ENCODE results near the gene HS3ST4. TPM values are rescaled to one million over a fixed set of nuclear protein-coding genes. Genes with fewer than 3 reads are reported as not detected.

Gene HS3ST4
- total and polyA plus RNA-seq, 2 of the 4 experiments (the other 2 are of a cell fraction): not detected

DNA sequence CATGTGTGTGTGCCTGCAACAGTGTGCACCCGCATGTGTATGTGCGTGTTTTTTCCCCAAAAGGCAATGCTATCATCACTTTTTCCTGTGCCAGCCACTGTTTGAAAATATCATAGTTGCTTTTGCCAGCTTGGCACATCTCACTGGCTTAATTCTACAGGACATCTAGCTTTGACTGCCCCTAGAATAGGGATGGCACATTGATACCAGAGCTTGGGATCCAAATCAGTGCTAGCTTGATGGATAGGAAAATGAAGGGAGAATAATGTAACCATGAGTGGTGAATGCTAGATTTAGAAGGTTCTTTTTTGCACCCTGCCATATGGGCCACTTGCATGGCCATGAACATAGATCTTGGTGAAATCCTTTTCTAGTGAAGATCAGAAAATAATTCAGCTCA, 72.7 kb downstream of the HS3ST4 start:
- dilution Hi-C loops (cut with HindIII; ENCODE audit: low sequenced_read_pairs, unreplicated experiment) (no loop called here), intact Hi-C loops (cut with micrococcal nuclease) (no loop called here)
- POLR2A ChIA-PET (ENCODE audit: unreplicated experiment): no interaction called here

More for the DNA sequence above, 72.7 kb downstream of the HS3ST4 start:
- Histone ChIP-seq H4K8ac (ENCODE audit: low read depth in 2 of 2, low read length in 2 of 2) (no peak overlapping the region), H2BK5ac (ENCODE audit: low read depth, low read length, poor library complexity, severe bottlenecking) (no peak overlapping the region), H3K27ac (ENCODE audit: insufficient read depth, low read length) (no peak overlapping the region), H3K9me1 (ENCODE audit: insufficient read depth, low read length) (no peaks in the 10 kb centered on the region), H2AFZ (replicated peaks; ENCODE audit: low read length, poor library complexity) (no peak overlapping the region), H2BK15ac (ENCODE audit: low read depth, low read length) (no peak overlapping the region), H3K9me3 (ENCODE audit: control insufficient read depth, insufficient read depth, low read length) (peaks cover 24% of the 10 kb centered on the region), H3K4ac (ENCODE audit: low read depth, low read length) (no peak overlapping the region), H3K4me3 (ENCODE audit: insufficient read depth, low read depth, low read length) (no peak overlapping the region), H4K5ac (ENCODE audit: low read depth, low read length) (no peak overlapping the region), H3K36me3 (ENCODE audit: control insufficient read depth, insufficient read depth, low read length) (no peaks in the 10 kb centered on the region), H4K20me1 (ENCODE audit: insufficient read depth, low read length) (no peaks in the 10 kb centered on the region), H2BK20ac (ENCODE audit: low read depth, low read length) (no peak overlapping the region), H3K4me1 (ENCODE audit: control insufficient read depth, insufficient read depth, low read length) (no peaks in the 10 kb centered on the region), H2BK120ac (ENCODE audit: low read depth, low read length) (no peak overlapping the region), H3K9ac (ENCODE audit: low read depth, low read length) (no peak overlapping the region), H3K56ac (ENCODE audit: extremely low read depth, insufficient read depth, low read length) (no peak overlapping the region), H3K4me2 (ENCODE audit: low read depth, low read length) (no peak overlapping the region), H2AK9ac (replicated peaks; ENCODE audit: low read depth, low read length, poor library complexity) (no peak overlapping the region), H3K27me3 (ENCODE audit: control insufficient read depth, insufficient read depth, low read length) (no peaks in the 10 kb centered on the region), H3K23ac (ENCODE audit: low read depth, low read length) (no peak overlapping the region), H3K18ac (ENCODE audit: low read depth, low read length) (no peak overlapping the region), H4K91ac (ENCODE audit: insufficient read depth, low read depth, low read length) (no peak overlapping the region), H3K79me1 (ENCODE audit: low read depth in 1 of 2, low read length in 2 of 2) (no peaks in the 10 kb centered on the region), H3K14ac (replicated peaks; ENCODE audit: low read depth, low read length) (no peak overlapping the region), H2AK5ac (ENCODE audit: low read depth, low read length) (no peak overlapping the region)
- CTCF ChIA-PET: no interaction called here
- in situ Hi-C loops (cut with MboI; ENCODE audit: low sequenced_read_pairs): no loop called here
- WGBS, 2 experiments (ENCODE audit: extremely low coverage in 2 of 2, insufficient read length in 1 of 2): no CpG with 5 or more reads among the region's 2 CpGs
- TF ChIP-seq MAFK (IDR thresholded peaks at IDR 0.05; ENCODE audit: low read depth, low read length) (no peak), RAD21 (IDR thresholded peaks at IDR 0.05; ENCODE audit: low read length) (no peak), CEBPB (IDR thresholded peaks at IDR 0.05; ENCODE audit: low read depth, low read length) (no peak), RFX5 (IDR thresholded peaks at IDR 0.05; ENCODE audit: low read depth, low read length) (no peak), MXI1 (IDR thresholded peaks at IDR 0.05; ENCODE audit: borderline replicate concordance, low read depth, low read length) (no peak), NFE2L2 (IDR thresholded peaks at IDR 0.05; ENCODE audit: low read depth, low read length) (no peak), MAZ (IDR thresholded peaks at IDR 0.05; ENCODE audit: borderline replicate concordance, low read depth, low read length) (no peak), BHLHE40 (IDR thresholded peaks at IDR 0.05; ENCODE audit: low read depth, low read length) (no peak)
- TF ChIP-seq, protein P1, sequence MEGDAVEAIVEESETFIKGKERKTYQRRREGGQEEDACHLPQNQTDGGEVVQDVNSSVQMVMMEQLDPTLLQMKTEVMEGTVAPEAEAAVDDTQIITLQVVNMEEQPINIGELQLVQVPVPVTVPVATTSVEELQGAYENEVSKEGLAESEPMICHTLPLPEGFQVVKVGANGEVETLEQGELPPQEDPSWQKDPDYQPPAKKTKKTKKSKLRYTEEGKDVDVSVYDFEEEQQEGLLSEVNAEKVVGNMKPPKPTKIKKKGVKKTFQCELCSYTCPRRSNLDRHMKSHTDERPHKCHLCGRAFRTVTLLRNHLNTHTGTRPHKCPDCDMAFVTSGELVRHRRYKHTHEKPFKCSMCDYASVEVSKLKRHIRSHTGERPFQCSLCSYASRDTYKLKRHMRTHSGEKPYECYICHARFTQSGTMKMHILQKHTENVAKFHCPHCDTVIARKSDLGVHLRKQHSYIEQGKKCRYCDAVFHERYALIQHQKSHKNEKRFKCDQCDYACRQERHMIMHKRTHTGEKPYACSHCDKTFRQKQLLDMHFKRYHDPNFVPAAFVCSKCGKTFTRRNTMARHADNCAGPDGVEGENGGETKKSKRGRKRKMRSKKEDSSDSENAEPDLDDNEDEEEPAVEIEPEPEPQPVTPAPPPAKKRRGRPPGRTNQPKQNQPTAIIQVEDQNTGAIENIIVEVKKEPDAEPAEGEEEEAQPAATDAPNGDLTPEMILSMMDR (conservative IDR thresholded peaks at IDR 0.05; ENCODE audit: low read depth, low read length): no peak
- no TSS peak for BruUV-seq (replicated peaks)
- DNase-seq (no peak), ATAC-seq (ENCODE audit: low read depth) (no peak)

All from IMR-90 (cell line).